Measurements from ENCODE around the gene HCRT.

GRCh38 chr17:42193216-42193968, 8.1 kb upstream of the HCRT start:
- TF ChIP-seq GATA3 (IDR thresholded peaks at IDR 0.05; ENCODE audit: low read depth, low read length) (no peak), GATA2 (IDR thresholded peaks at IDR 0.05; ENCODE audit: low read depth, low read length) (no peak)
